Uterus (tissue), 2 donors: ENCODE measurements around the gene AASDH.
A peak's percentile ranks its signal among the peaks of the same experiment; 100 is the strongest.

Experiments
- POLR2A ChIP-seq, 2 donors: fragments of 450-650 bp; IDR thresholded peaks; one replicate each; pipeline ENCODE4 v1.6.1; 2016; ENCODE audit warnings: antibody characterized with exemption in 2 of 2, mild to moderate bottlenecking in 1 of 2, moderate library complexity in 1 of 2
- TF ChIP-seq, protein P1 (sequence below), 4 experiments: fragments of 200-600 bp in 2 of 4; fragments of 450-650 bp in 2 of 4; sonication (generic) in 2 of 4; IDR thresholded peaks; one replicate each; pipeline ENCODE4 v1.5.1; 2016 to 2019; ENCODE audit warnings: antibody characterized with exemption in 4 of 4, mild to moderate bottlenecking in 2 of 4, moderate library complexity in 1 of 4

- peak; percentile 64 to 66 for TF ChIP-seq POLR2A (IDR thresholded peaks at IDR 0.05)
- TF ChIP-seq, protein P1, sequence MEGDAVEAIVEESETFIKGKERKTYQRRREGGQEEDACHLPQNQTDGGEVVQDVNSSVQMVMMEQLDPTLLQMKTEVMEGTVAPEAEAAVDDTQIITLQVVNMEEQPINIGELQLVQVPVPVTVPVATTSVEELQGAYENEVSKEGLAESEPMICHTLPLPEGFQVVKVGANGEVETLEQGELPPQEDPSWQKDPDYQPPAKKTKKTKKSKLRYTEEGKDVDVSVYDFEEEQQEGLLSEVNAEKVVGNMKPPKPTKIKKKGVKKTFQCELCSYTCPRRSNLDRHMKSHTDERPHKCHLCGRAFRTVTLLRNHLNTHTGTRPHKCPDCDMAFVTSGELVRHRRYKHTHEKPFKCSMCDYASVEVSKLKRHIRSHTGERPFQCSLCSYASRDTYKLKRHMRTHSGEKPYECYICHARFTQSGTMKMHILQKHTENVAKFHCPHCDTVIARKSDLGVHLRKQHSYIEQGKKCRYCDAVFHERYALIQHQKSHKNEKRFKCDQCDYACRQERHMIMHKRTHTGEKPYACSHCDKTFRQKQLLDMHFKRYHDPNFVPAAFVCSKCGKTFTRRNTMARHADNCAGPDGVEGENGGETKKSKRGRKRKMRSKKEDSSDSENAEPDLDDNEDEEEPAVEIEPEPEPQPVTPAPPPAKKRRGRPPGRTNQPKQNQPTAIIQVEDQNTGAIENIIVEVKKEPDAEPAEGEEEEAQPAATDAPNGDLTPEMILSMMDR (IDR thresholded peaks at IDR 0.05): peak; percentile 23 to 66 (median 44)
These were observed 48.0 kb upstream of the AASDH start, which contains the start of gene PPAT for GRCh38 chr4:56435140-56435926.
